Activated T-helper 1 cell treated with anti-CD3 and anti-CD28 coated beads, Interleukin-2, amount 50 U/mL, for 16 hours (primary cell): ENCODE measurements around the gene SSBP4.

Experiments
- DNase-seq, 2 donors: peaks; one replicate each; pipeline ENCODE4 v3.0.0-alpha.2; 2020; ENCODE audit warnings: low read depth in 1 of 2, low spot score in 1 of 2

SSBP4 gene

DNA sequence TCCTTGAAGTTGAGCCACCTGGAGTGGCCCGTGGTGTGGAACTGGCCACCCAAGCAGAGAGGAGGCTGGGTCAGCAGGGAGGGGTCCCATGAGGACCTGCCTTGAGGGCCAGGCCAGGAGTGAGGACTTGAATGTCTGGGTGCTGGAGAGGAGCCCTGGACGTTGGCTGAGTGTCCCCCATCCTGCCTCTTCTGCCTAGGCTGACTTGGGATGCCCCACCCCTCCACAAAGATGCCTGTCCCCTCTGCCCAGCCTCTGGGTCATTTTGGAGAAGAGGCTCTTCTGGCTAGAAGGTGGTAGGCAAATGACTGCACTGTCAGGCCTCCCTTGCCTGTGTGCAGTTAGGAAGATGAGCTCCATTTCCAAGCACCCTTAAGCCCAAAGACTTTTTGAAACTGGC is 1.7 kb downstream of the SSBP4 start:
- DNase-seq = no peak

DNA sequence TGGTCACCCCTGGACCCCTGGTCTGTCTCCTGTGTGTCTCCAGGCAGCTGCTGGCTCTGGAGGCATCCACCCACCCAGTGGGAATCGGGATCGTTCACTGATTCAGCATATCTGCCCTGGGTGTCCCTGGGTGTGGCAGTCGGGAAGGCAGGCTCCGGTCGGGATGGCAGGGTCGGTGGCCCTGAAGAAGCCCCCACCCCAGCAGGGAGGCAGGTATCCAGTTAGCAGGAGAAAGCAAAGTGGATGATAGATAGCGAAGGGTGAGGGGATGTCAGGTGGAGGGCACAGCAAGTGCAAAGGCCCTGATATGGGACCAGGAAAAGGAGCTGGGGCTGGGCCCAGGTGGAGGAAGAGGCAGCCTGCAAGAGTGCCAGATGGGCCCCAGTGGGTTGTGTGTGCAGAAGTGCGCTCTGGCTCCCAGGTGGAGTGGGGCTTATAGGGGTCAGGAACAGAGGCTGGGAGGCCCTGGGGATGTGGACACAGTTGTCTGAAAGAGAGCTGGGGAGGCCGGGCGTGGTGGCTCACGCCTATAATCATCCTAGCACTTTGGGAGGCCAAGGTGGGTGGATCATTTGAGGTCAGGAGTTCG is 2.3 kb downstream of the SSBP4 start:
- no peak for DNase-seq

DNA sequence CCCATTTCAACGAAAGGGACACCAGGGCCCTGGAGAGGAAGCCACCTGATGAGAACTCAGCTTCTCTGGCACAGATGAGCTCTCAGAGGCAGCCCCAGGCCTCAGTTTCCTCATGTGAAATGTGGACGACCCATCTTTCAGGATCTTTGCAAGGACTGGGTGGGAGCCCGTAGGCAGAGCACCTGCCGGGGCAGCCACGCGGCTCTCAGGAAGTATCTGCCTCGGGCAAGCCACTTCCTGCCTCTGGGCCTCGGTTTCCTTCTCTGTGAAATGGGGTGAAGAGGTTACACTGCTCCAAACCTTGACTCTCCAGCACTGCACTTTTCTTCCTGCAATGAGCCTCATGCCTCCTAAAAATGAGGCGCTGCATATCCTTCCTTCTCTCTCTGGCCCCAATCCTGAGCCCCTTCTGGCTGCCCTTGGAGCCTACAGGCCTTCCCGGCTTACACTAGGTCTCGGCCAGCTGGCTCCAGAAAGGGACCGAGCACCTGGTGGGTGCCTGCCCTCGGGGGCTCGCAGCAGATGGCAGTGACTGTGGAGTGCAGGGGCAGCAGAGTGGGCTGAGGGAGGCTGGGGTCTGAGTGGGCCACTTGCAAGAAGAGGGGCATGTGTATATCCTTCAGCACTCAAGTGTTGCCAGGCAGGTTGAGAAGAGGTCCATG is 3.5 kb downstream of the SSBP4 start:
- no peak for DNase-seq

DNA sequence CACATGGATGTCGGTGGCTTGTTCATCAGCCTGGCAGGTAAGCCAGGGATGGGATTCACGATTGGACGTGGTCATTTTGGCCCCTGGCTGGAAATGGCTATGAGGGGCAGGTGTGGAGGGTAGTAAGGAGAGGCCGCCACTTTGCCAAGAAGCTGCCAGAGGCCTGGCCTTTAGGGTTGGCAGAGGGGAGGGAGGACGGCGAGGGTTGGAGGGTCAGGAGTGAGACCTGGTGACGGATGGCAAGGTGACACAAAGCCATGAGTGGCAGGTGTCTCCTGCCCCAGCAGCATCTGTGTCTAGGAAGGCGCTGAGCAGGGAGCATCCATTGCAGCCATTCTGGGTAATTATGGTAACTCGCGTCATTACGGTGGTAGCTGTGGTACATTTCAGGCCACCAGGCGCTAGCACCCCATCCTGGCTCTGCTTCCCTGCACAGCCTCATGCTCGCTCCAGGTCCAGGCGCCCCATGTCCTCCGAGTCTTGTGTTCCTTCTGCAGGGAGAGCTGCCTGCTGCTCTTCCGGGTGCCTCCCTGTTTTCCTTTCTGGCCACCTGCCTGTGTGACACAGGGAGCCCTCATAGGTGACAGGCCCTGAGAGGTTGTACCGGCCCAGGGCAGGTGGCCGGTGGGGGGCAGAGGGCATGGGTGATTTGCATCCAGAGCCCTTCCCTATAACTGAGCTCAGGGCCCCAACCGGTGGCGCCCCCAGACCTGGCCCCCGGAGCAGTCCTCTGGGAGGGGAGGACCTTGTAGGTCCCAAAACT is 4.2 kb downstream of the SSBP4 start:
- DNase-seq = no peak

- DNase-seq = no peak
Observed at GRCh38 chr19:18424122-18424889, 5.1 kb downstream of the SSBP4 start.

DNA sequence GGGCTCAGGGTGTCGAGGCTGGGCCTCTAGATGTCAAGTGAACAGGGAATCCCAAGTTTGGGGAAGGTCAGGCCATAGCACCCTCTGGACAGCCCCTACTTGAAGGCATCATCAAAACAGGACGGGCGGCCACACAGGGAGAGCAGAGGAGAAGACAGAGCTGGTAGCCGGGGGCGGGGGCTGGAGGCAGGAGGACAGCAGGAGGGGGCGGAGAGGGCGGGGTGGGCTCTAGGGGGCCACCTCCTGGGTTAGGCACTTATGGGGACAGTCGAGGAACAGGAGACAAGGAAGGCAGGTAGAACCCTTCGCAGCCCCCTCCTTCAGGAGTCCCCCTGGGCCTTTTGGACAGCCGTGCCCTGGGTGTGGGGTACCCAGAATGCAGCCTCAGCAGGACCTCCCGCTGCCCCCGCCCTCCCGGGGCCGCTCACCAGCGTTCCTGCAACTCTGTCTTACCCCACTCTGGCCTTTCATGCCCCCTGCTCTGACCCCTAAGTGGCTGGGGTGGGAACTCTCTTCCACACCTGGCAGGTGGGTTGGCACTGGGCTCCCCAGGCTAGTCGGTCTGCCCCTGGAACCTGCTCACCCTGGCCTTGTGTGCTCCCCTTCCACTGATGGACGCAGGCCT is 5.8 kb downstream of the SSBP4 start:
- DNase-seq = no peak

GRCh38 chr19:18425515-18426415 is 6.6 kb downstream of the SSBP4 start:
- DNase-seq = no peak

DNA sequence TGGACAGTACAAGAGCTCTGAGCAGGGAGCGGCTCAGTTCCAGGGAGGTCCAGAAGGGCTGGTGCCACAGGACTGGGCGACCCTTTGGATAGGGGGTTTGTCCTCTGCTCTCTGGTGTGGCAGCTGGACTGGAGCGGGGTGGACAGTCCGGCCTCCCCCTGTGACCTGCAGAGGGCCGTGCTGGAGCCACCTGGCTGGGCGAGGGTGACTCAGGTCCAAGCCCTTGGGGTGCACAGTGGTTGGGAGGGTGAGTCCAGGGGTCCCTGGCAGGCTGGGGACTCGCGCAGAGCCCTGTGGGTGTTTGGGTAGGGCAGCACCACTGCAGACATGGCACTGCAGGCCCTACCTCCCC is 7.2 kb downstream of the SSBP4 start:
- no peak for DNase-seq

- no peak for DNase-seq
Observed at GRCh38 chr19:18427080-18427742, 8.0 kb downstream of the SSBP4 start.

DNA sequence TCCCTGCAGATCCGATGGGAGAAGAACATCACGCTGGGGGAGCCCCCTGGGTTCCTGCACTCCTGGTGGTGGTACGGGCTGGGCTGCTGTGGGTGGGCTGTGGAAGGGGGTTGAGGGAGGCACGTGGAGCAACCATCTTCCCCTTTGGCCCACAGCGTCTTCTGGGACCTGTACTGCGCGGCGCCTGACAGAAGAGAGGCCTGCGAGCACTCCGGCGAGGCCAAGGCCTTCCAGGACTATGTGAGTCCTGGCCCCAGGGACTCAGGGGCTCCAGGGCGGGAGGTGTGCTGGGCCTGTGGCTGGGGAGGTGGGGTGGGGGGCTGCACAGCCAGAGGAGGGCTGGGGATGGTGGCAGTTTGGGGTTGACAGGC is 8.5 kb downstream of the SSBP4 start:
- DNase-seq = no peak

GRCh38 chr19:18428173-18428786 is 9.1 kb downstream of the SSBP4 start:
- no peak for DNase-seq

DNA sequence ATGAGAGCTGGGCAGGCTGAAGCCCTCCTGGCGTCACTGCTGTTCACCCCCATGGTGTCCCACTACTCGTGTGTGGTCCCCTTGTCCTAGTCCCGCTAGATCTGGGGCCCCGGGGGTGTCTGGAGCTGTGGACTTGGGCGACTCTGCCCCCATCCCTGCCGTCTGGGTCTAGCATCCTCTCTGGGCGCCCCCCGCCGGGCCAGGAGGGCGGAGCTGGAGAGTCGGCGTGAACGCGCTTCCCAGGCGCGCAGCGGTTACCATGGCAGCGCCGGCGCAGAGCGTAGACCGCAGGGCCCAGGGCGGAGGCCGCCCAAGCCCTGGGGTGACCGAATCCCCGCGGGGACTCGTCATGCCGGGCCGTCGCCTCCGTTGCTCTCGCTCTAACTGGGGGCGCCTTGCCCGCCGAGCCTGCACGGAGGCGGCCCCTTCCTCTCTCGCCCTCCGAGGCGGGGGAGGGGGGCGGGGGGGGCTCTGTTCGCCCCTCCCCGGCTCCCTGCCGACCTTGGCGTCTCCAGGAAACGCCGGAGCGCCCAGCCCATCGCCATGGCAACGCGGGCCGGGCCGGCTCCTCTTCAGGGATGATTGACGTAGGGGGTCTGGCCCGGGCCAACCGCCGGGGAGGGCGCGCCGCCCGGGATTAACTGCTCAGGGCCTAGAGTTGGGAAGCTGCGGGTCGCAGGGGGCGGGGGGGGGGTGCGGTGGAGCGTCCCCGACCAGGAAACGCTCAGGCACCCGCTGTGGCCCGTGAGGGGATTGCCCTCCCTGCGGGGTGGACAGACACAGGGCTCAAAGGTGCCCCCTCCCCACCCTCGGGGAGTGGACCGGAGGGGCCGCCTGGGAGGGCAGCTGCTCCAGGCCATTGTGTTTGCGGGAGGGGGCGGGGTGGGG is 9.8 kb downstream of the SSBP4 start:
- DNase-seq = peak; percentile 68 to 69

- no peak for DNase-seq
Observed at GRCh38 chr19:18429717-18430416, 10.7 kb downstream of the SSBP4 start.

GRCh38 chr19:18430417-18431144 is 11.4 kb downstream of the SSBP4 start:
- DNase-seq = no peak

- no peak for DNase-seq
Observed at GRCh38 chr19:18431351-18432197, 12.4 kb downstream of the SSBP4 start.
